K562 (cell line): ENCODE measurements around the gene SYT3. TPM values are rescaled to one million over a fixed set of nuclear protein-coding genes. Genes with fewer than 3 reads are reported as not detected.
A peak's percentile ranks its signal among the peaks of the same experiment; 100 is the strongest.

Experiments used
- ATAC-seq: fragments of 200-7000 bp; cut with Tn5 transposase; 3 replicates; pipeline ENCODE4 v1.9.1; 2020; ENCODE audit warnings: moderate library complexity
- BruUV-seq: library from RNA; stranded (reverse); fragments of 400-500 nt; replicated peaks from 2 replicates; lab custom pipeline; 2021; lab: Mats Ljungman, UMichigan
- CTCF ChIA-PET: fragments of 300-600 bp; formaldehyde crosslinking; extraction: SDS; loops from one replicate; lab custom pipeline; 2021; ENCODE audit warnings: low intra/inter-chr PET ratio; lab: Yijun Ruan, JAX
- POLR2A ChIA-PET: fragments of 300-600, 350-650 bp; sonication (Branson Sonifier 250); formaldehyde crosslinking; extraction: SDS; loops from one replicate; lab custom pipeline; 2021; ENCODE audit warnings: antibody characterized with exemption, inconsistent platforms; lab: Yijun Ruan, JAX
- DNase-seq, 4 experiments: peaks; one replicate each; pipeline versions ENCODE4 v3.0.0 to v3.0.0-alpha.2; 2011 to 2018; ENCODE audit warnings: low spot score in 3 of 4, mixed read lengths in 3 of 4; ENCODE audit errors: extremely low read depth in 1 of 4
- FAIRE-seq: peaks from 2 replicates; lab custom pipeline; 2011; peaks lifted over from hg19 to GRCh38; lab: Jason Lieb, UNC
- H2AFZ ChIP-seq: 2 replicates; pipeline ENCODE4 v1.6.0; 2011; ENCODE audit warnings: low read depth, low read length, control low read depth, inconsistent platforms
- H3K27ac ChIP-seq: fragments of 200-600 bp; 3 replicates; pipeline ENCODE4 v1.8.0; 2011; ENCODE audit warnings: low read depth, mild to moderate bottlenecking, control low read depth, inconsistent platforms, low read length, moderate library complexity, mixed read lengths; ENCODE audit errors: extremely low read depth
- H3K27me3 ChIP-seq, 2 experiments: fragments of 300-600 bp in 1 of 2; 2 replicates in 1 of 2; 3 replicates in 1 of 2; pipeline versions ENCODE4 v1.6.0 to v1.8.0; 2011; ENCODE audit warnings: inconsistent platforms in 2 of 2, low read length in 2 of 2, mild to moderate bottlenecking in 1 of 2, mixed read lengths in 1 of 2, moderate library complexity in 1 of 2; ENCODE audit not compliant: control insufficient read depth in 2 of 2, insufficient read depth in 2 of 2
- H3K36me3 ChIP-seq: fragments of 300-600 bp; 3 replicates; pipeline ENCODE4 v1.8.0; 2011; ENCODE audit warnings: mild to moderate bottlenecking, low read length, inconsistent platforms; ENCODE audit not compliant: control insufficient read depth, insufficient read depth
- H3K4me1 ChIP-seq, 2 experiments: fragments of 200-600 bp in 1 of 2; replicated peaks in 1 of 2; 2 replicates in 1 of 2; 3 replicates in 1 of 2; pipeline versions ENCODE4 v1.5.1 to v1.8.0; 2011; ENCODE audit warnings: inconsistent platforms in 2 of 2, low read length in 2 of 2, mild to moderate bottlenecking in 1 of 2, mixed read lengths in 1 of 2, moderate library complexity in 1 of 2; ENCODE audit not compliant: control insufficient read depth in 2 of 2, insufficient read depth in 2 of 2
- H3K4me2 ChIP-seq: 2 replicates; pipeline ENCODE4 v1.6.1; 2011; ENCODE audit warnings: low read length, control low read depth, inconsistent platforms, mixed read lengths; ENCODE audit not compliant: insufficient read depth
- H3K4me3 ChIP-seq: fragments of 200-600 bp; sonication (generic), shearing (Covaris generic); 2 replicates; pipeline ENCODE4 v1.5.1; 2016; ENCODE audit warnings: control low read depth, inconsistent platforms
- H3K79me2 ChIP-seq: fragments of 200-600 bp; 3 replicates; pipeline ENCODE4 v1.8.0; 2011; ENCODE audit warnings: low read length, inconsistent platforms; ENCODE audit not compliant: control insufficient read depth, insufficient read depth
- H3K9ac ChIP-seq, 2 experiments: 2 replicates each; pipeline versions ENCODE4 v1.6.0 to v1.6.1; 2011; ENCODE audit warnings: low read depth in 2 of 2, low read length in 2 of 2, control low read depth in 1 of 2, inconsistent platforms in 1 of 2, mild to moderate bottlenecking in 1 of 2, mixed read lengths in 1 of 2; ENCODE audit not compliant: insufficient read depth in 1 of 2
- H3K9me1 ChIP-seq: one replicate; pipeline ENCODE4 v1.6.0; 2011; ENCODE audit warnings: inconsistent platforms, mild to moderate bottlenecking, low read length, moderate library complexity; ENCODE audit not compliant: control insufficient read depth, insufficient read depth
- H3K9me3 ChIP-seq: replicated peaks from 2 replicates; pipeline ENCODE4 v1.5.1; 2011; ENCODE audit warnings: low read depth, low read length, inconsistent platforms; ENCODE audit not compliant: control insufficient read depth, insufficient read depth
- H4K20me1 ChIP-seq: replicated peaks from 2 replicates; pipeline ENCODE4 v1.6.1; 2011; ENCODE audit warnings: low read length, inconsistent platforms, mixed read lengths; ENCODE audit not compliant: control insufficient read depth, insufficient read depth
- CTCF ChIP-seq, 3 experiments: IDR thresholded peaks in 2 of 3; conservative IDR thresholded peaks in 1 of 3; 2 replicates each; pipeline ENCODE4 v1.5.1; 2011 to 2012; ENCODE audit warnings: low read length in 3 of 3, mild to moderate bottlenecking in 3 of 3, control low read depth in 2 of 3, improper control_type of control experiment in 1 of 3, inconsistent platforms in 1 of 3, low read depth in 1 of 3, mixed read lengths in 1 of 3, moderate library complexity in 1 of 3; ENCODE audit not compliant: insufficient read depth in 2 of 3
- DPF2 ChIP-seq: fragments of 450-650 bp; IDR thresholded peaks from 2 replicates; pipeline ENCODE4 v1.6.1; 2016
- HMBOX1 ChIP-seq: sonication (generic); IDR thresholded peaks from 2 replicates; pipeline ENCODE4 v1.6.1; 2016
- KDM5B ChIP-seq: fragments of 200-600 bp; sonication (generic); IDR thresholded peaks from 2 replicates; pipeline ENCODE4 v1.6.1; 2012; ENCODE audit warnings: low read depth, mild to moderate bottlenecking, moderate library complexity, low read length, control low read depth, inconsistent platforms; ENCODE audit not compliant: insufficient replicate concordance
- MBD1 ChIP-seq: fragments of 250-450 bp; sonication (Bioruptor Pico); IDR thresholded peaks from 2 replicates; pipeline ENCODE4 v1.8.0; 2022; ENCODE audit warnings: inconsistent platforms
- NCOA2 ChIP-seq, 2 experiments: fragments of 450-650 bp; IDR thresholded peaks; 2 replicates each; pipeline ENCODE4 v1.6.1; 2018; ENCODE audit warnings: mild to moderate bottlenecking in 2 of 2, moderate library complexity in 1 of 2; ENCODE audit not compliant: partially characterized antibody in 2 of 2
- NR2F6 ChIP-seq: fragments of 450-650 bp; formaldehyde crosslinking; IDR thresholded peaks from 2 replicates; pipeline ENCODE4 v1.4.0; 2020; ENCODE audit warnings: mild to moderate bottlenecking
- RBFOX2 ChIP-seq: fragments of 200-400 bp; formaldehyde crosslinking; IDR thresholded peaks from 2 replicates; pipeline ENCODE4 v1.6.1; 2017; ENCODE audit warnings: low read depth, mild to moderate bottlenecking, low read length, moderate library complexity
- TBL1XR1 ChIP-seq, 2 experiments: IDR thresholded peaks; 2 replicates each; pipeline ENCODE4 v1.6.1; 2012; ENCODE audit warnings: improper control_type of control experiment in 2 of 2, low read length in 2 of 2, mild to moderate bottlenecking in 1 of 2
- ZBTB5 ChIP-seq: fragments of 450-650 bp; IDR thresholded peaks from 2 replicates; pipeline ENCODE4 v1.6.1; 2017; ENCODE audit warnings: antibody characterized with exemption
- ZNF197 ChIP-seq: fragments of 200-800 bp; sonication (Bioruptor generic); IDR thresholded peaks from 2 replicates; pipeline ENCODE4 v1.6.1; 2016; ENCODE audit warnings: low read depth, missing genetic modification characterization, missing compliant biosample characterization
- ZNF507 ChIP-seq: conservative IDR thresholded peaks from 2 replicates; pipeline ENCODE4 v1.6.1; 2017; ENCODE audit warnings: missing genetic modification characterization, missing compliant biosample characterization
- WGBS: fragments of 100-300 bp; shearing (Covaris generic); methylation state at CpG from one replicate; pipeline ENCODE4 v1.1.6; 2016; ENCODE audit warnings: low coverage, mixed read lengths; ENCODE audit not compliant: insufficient coverage; ENCODE audit errors: missing lambda C conversion rate; 5-methylcytosine and 5-hydroxymethylcytosine counted together
- in situ Hi-C: fragments of 300-500 bp; cut with MboI; formaldehyde crosslinking; loops from 4 replicates; pipeline ENCODE4 v1.15.0; 2018; ENCODE audit warnings: inconsistent platforms, mixed read lengths
- intact Hi-C: fragments of 100-400 bp; cut with micrococcal nuclease; formaldehyde crosslinking; loops from 2 replicates; pipeline ENCODE4 v1.14.2; 2022
- polyA plus RNA-seq, 8 experiments: library from polyadenylated mRNA; depleted of rRNA in 4 of 8; stranded (reverse) in 5 of 8; unstranded in 3 of 8; fragments of >200 nt; fragmentation: Nextera tagmentation in 2 of 8; fragmentation: Illumina TruSeq in 1 of 8; extraction: Ambion mirVana in 2 of 8; extraction: Trizol in 1 of 8; gene quantifications; 2 replicates each; pipeline versions ENCODE4 v1.2.1 to v1.2.3, GENCODE V29; 2011 to 2014; ENCODE audit warnings: inconsistent platforms in 1 of 8, missing spikeins in 1 of 8
- total RNA-seq, 7 experiments: library from RNA; depleted of rRNA in 6 of 7; stranded (reverse); fragments of >200 nt in 6 of 7; fragmentation: Illumina TruSeq in 2 of 7; extraction: Trizol in 2 of 7; gene quantifications; 2 replicates each; pipeline versions ENCODE4 v1.2.1 to v1.2.3, GENCODE V29; 2011 to 2021; ENCODE audit warnings: low replicate concordance in 1 of 7

The SYT3 gene
- total and polyA plus RNA-seq, 9 of the 15 experiments (the other 6 are each of a cell fraction or from before 2014, with no cell fraction given), result 0.36 to 2.0 (median 0.54) TPM; not detected in 2

- DNase-seq, result peak; percentile 91 to 99 (median 93)
- in situ Hi-C loops, result loop anchor here (5.0 kb wide), 1 partner anchor 179 kb away; no protein-coding TSS in a partner anchor
- H2AFZ ChIP-seq, result peak overlapping the region; percentile 79
- H3K27me3 ChIP-seq, result no peaks in the 10 kb centered on the region
- ATAC-seq, result peak; percentile 93
- no TSS peak for BruUV-seq
- H3K27ac ChIP-seq, result no peak overlapping the region
- 24% methylated on average over 51 of the region's 56 CpGs for WGBS
- intact Hi-C loops, result loop anchor here (2.0 to 5.0 kb wide), 3 partner anchors 51 to 174 kb away; no protein-coding TSS in a partner anchor
- peak overlapping the region in 1 of 2 experiments; percentile 69; a peak in 1 of 4 replicates for H3K9ac ChIP-seq
- no peaks in the 10 kb centered on the region for H4K20me1 ChIP-seq
- peak; percentile 92 for FAIRE-seq
- POLR2A ChIA-PET, result interaction anchor here (0.5 to 0.6 kb wide), 3 partner anchors 37 to 117 kb away, joined by 3 to 4 read pairs (median 4); no protein-coding TSS in a partner anchor
- no peaks in the 10 kb centered on the region for H3K36me3 ChIP-seq
- 0 out of 2 replicates have a peak, but pooled peaks cover 3% of the 10 kb centered on the region for H3K9me3 ChIP-seq
- peaks cover 2 to 21% of the 10 kb centered on the region in 2 experiments for H3K4me1 ChIP-seq
- peak overlapping the region; percentile 43 for H3K4me2 ChIP-seq
- no peaks in the 10 kb centered on the region for H3K79me2 ChIP-seq
- H3K9me1 ChIP-seq, result no peaks in the 10 kb centered on the region
- H3K4me3 ChIP-seq, result no peak overlapping the region
- CTCF ChIA-PET, result interaction anchor here (0.9 to 2.0 kb wide), 3 partner anchors 20 to 61 kb away, joined by 3 to 11 read pairs (median 5); no protein-coding TSS in a partner anchor
- TF ChIP-seq RBFOX2, result peak; percentile 70
- TF ChIP-seq NR2F6 (CRISPR knock-in tag), result no peak
- TF ChIP-seq CTCF (IDR thresholded peaks at IDR 0.05 in 2 of 3, conservative IDR thresholded peaks at IDR 0.05 in 1 of 3; ENCODE audit: insufficient read depth in 2 of 3, low read depth in 1 of 3, low read length in 3 of 3), result peak; percentile 92 to 98 (median 94)
- TF ChIP-seq HMBOX1, result peak; percentile 39; the same call in 1 of the 2 replicates
- no peak for TF ChIP-seq ZNF507
- peak in 1 of 2 experiments; percentile 69; a peak in 1 of 4 replicates for TF ChIP-seq TBL1XR1 (IDR thresholded peaks at IDR 0.05; ENCODE audit: low read length in 2 of 2)
- TF ChIP-seq ZNF197, result 0 out of 2 replicates have a peak, but pooled peaks have one; percentile 34
- TF ChIP-seq NCOA2 (IDR thresholded peaks at IDR 0.05; ENCODE audit: partially characterized antibody in 2 of 2), result no peak
- TF ChIP-seq ZBTB5, result peak; percentile 11; the same call in 1 of the 2 replicates
- no peak for TF ChIP-seq KDM5B
- TF ChIP-seq DPF2, result peak; percentile 16; the same call in 1 of the 2 replicates
- peak; percentile 83; the same call in 1 of the 2 replicates for TF ChIP-seq MBD1
Measured at GRCh38 chr19:50607874-50608785, 31.6 kb downstream of the SYT3 start.
